CD4-positive, alpha-beta T cell treated with Interleukin-21 for 1 hour (primary cell): ENCODE data around the gene PIK3R2.

Experiments
- DNase-seq: peaks from one replicate; pipeline ENCODE4 v3.0.0-alpha.2; 2020

Gene PIK3R2

DNA sequence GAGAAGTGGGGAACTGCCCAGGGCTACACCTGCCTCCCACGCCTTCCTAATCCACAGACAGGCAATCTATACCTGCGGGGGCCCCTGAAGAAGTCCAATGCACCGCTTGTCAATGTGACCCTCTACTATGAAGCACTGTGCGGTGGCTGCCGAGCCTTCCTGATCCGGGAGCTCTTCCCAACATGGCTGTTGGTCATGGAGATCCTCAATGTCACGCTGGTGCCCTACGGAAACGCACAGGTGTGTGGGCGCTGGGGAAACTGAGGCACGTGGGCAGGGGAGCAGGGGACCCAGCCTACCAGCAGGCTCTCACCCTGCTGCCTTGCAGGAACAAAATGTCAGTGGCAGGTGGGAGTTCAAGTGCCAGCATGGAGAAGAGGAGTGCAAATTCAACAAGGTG, 22.0 kb downstream of the PIK3R2 start:
- no peak for DNase-seq

DNA sequence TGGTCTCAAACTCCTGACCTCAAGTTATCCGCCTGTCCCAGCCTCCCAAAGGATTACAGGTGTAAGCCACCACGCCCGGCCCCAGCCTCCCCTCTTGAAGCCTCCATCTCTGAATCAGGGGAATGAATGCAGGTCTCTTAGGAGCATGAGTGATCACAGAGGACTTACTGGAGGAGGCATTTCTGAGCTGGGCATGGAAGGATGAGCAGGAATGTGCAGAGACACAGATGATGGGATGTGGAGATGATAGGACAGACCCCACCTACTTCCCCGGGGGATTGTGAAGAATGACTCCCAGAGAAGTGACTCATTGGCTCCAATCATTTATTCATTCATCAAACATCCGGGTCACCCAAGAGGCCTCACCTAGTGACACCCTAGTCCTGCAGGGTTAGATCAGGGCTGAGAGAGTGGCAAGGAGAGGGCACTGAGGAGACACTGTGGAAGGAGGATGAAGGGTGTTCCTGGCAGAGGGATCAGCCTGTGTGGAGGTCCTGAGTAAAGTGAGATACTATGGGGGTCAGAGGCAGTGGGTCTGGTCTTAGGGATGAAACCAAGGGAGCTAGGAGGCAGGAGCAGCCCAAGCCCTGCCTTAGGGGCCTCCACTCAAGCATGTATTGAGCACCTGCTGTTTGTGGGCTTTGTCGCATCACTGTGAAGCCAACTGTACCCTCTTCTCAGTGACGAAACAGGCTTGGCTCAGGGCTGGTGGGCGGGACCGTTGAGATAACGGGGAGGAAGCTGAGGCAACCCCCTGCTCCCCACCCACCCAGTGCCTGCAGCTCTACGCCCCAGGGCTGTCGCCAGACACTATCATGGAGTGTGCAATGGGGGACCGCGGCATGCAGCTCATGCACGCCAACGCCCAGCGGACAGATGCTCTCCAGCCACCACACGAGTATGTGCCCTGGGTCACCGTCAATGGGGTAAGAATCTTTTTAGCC, 23.7 kb downstream of the PIK3R2 start:
- no peak for DNase-seq

DNA sequence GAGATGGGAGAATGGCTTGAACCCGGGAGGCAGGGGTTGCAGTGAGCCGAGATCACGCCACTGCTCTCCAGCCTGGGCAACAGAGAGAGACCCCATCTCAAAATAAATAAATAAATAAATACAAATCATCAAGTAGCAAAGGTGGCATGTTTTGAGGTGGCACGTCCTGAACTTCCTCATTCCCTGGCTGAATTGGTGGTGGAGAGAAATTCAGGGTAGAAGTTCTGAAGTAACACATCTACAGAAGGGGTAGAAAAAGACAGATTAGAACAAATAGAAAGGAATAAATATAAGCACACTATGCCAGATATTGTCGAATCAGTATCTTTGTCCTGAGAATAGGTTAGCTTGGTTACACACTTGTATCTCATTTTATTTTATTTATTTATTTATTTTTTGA, 27.0 kb downstream of the PIK3R2 start:
- no peak for DNase-seq

DNA sequence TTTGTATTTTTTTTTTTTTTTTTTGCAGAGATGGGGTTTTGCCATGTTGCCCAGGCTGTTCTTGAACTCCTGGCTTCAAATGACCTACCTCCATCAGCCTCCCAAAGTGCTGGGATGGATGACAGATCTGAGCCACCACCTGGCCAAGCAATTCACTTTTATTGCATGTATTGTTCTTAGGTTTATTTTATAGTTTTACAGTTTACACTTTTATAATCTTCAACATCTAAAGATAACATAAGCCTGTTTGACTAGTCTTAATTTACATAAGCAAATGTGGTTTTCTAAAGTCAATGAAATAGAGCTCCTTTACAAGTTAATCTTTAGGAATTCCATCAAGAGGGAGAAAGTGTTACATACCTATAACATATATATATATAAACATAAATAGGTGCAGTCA, 30.6 kb downstream of the PIK3R2 start:
- DNase-seq: no peak

DNA sequence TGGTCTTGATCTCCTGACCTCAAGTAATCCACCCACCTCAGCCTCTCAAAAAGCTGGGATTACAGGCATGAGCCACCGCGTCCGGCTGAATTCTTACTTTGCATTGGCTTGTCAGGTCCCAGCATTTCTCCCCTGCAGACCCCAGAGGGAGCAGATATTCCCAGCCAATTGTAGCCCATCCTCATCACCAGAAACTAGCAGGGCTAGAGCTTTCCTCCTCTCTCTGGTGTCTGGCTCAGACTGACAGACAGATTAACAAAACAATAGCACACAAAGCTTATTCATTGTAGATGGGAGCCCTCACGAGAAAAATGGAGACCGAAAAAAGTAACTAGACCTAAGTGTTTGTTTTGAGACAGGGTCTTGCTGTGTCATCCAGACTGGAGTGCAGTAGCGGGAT, 32.6 kb downstream of the PIK3R2 start:
- DNase-seq: no peak

DNA sequence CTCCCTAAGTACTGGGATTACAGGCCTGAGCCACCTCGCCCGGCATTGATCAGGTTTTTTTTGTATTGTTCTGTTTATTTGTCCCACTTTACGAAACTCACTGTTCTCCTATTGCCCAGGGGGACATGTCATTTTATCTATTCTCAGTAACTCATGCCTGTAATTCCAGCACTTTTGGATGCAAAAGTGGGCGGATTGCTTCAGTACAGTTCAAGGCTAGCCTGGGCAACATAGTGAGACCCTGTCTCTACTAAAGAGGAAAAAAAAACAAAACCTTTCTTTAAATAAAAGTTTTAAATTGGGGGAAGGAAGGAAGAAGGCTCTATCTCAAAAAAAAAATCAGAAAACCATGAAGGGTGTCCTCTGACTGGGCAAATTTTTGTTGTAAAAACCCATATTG, 37.3 kb downstream of the PIK3R2 start:
- no peak for DNase-seq

DNA sequence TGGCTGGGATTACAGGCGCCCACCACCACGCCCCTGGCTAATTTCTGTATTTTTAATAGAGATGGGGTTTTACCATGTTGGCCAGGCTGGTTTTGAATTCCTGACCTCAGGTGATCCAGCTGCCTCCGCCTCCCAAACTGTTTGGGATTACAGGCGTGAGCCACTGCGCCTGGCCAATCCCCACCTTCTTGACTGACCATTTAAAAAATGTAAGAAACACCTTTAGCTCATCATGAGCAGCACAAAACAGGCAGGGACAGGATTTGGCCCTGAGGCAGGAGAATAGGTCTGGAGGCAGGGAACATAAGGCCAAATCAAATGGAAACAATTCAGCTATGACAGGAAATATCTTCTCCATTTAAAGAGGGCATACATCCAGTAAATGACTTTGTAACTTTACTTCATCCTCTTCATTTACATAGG, 38.7 kb downstream of the PIK3R2 start:
- DNase-seq: no peak

DNA sequence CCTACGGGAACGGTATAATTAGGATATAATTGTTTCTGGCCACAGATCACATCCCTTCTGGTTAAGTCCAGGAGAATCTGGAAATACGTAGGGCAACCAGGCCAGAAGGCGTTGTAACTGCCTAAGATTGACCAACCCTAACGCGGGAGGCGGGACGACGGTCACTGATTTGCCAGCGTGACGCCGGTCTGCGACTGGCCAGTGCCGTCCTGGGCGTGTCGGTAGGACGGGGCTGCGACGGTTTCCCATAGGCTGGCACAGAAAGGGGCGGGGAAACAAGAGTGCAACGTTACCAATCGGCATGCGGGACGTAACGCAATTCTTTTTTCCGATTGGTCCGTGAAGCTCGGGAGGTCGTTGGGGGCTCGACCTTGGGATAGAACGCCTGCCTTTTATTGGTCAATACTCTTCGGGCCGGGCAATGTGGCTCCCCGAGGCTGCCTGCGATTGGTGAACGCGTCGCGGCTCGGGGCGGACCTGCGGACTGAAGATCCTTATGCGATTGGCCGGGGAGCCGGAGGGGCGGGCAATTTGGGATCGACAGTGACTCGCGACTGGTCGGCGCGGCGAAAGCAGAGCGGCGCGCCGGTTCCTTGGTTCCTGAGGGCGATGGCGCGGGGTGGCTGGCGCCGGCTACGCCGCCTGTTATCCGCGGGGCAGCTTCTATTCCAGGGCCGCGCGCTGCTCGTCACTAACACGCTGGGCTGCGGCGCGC, 39.9 kb downstream of the PIK3R2 start, which contains the start of gene MPV17L2:
MPV17L2 (plus strand) TSS at position 546 of the 715 bp plus-strand sequence; CDS start at position 610, 64 bp downstream.
- peak; percentile 100 for DNase-seq

DNA sequence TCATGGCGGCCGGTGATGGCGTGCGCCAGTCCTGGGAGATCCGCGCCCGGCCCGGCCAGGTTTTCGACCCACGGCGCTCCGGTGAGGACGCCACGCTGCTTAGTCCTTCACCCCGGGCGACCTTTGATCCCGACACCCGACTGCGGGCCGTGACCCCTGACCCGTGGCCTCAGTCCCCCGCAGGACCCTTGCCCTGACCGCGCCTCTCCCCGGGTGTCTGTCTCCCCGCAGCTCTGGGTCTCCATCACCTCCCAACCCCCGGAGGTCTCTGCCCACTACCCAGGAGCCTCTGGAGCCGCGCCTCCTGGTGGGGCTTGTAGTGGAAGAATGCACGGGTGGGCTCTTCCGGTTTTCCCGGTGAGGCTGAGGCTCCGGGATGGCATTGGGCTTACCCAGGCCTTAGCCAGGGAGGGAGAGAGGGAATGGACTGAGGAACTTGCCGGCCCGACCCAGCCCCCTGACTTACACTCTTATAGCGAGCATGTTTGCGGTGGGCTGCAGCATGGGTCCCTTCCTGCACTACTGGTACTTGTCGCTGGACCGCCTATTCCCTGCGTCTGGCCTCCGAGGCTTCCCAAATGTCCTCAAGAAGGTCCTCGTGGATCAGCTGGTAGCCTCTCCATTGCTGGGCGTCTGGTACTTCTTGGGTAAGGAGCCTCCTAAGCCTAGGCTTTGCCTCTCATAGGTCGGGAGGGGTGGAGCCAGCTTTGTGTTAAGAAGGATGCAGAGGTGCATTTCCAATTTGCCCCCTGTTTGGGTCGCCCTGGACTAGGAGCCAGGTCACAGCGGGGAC, 40.6 kb downstream of the PIK3R2 start:
- DNase-seq: no peak

DNA sequence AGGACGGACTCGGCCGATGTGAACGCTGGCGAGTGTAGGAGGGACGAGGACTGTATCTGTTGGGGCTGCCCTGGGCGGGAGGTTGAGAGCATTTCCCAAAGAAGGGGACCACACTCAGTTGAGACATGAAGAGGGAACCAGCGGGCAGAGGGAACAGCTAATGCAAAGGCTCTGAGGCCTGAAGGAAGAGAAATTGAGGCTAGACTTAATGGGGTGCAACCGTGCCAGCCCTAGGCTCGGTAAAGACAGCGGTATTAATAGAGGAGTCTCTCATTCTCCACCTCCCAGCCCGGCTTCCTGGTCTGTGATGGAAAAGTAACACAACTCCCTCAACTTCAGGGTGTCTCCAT, 41.2 kb downstream of the PIK3R2 start:
- DNase-seq: no peak

DNA sequence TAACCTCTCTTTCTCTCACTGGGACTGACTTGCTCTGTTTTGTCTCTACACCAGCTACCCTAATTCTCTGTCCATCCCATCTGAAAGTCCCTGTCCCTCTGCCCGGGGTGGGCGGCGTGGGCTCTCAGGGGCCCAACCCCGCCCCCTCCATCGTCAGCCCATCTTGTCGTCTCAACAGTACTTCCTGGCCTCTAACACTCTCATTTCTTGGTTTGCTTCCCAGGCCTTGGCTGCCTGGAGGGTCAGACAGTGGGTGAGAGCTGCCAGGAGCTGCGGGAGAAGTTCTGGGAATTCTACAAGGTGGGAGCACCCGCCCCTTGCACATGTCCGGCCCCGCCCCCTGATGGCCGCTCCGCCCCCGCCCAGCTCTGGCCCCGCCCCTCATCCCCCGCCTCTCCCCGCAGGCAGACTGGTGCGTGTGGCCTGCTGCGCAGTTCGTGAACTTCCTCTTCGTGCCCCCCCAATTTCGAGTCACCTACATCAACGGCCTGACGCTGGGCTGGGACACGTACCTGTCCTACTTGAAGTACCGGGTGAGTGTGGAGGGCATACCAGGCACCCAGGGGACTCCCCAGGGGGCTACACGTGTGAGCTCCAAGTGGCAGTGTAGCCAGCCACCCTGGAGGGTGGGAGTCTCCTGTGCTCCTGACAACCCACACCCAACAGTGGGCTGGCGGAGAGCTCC, 41.7 kb downstream of the PIK3R2 start:
- DNase-seq: peak; percentile 43

DNA sequence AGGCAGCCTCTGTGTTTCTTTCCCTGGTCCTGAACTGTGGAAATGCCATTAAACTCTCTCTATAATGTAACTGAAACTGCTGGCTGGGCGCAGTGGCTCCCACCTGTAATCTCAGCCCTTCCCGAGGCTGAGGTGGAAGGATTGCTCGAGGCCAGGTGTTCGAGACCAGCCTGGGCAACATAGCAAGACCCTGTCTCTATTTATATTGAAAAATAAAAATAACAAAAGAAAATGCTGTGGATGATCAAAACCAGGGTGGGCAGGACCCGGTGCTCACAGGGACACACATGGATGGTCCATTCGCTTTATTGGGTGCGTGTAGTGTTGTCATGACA, 43.5 kb downstream of the PIK3R2 start:
- DNase-seq: no peak

DNA sequence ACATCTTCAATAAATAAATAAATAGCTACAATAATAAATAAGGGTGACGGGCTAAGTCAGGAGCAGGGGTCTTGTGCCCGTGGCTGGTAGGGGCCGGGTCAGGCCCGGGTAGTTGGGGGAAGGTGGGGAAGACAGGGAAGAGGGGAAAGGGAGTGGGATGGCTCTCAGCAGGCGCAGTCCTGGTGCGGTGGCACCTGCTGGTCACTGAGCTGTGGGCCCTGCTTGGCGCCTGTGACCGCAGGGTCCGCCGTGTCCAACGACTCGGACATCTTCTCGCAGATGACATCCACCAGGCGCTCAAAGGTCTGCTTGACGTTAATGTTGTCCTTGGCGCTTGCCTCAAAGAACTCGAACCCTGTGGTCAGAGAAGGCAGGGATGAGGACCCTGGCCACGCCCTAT, 44.3 kb downstream of the PIK3R2 start:
- no peak for DNase-seq

DNA sequence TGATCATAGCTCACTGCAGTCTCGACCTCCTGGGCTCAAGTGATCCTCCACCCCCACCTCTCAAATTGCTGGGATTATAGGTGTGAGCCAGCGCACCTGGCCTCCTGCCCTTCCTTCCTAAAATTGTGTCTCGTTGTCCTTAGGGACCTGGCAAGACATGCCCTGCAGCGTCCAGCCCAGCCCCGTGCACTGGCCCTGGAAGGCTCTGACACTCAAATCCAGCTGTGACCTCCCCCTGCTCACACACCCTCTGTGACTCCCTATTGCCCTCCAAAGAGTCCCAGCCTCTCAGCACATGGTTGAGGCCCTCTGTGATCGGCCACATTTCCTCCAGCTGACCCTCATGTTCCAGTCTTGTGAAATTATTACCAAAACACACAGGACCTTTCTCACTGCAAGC, 45.0 kb downstream of the PIK3R2 start:
- DNase-seq: no peak

DNA sequence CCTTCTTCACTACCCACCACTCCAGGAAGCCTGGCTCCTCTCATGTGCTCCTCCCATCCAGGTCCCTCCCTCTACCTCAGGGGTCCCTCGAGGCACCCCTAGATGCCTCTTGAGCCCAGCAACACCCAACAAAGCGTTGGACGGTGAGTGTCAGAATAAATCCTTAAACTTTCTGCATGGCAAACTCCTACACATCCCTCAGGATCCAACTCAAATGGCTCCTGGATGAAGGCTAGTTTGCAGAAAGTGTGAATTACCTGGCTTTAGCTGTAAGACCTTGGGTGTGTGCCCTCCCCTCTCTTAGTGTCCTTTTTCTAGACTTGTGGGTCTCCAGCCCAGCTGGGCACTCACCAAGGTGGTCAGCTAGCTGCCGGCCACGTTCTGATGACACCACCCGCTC, 45.4 kb downstream of the PIK3R2 start:
- DNase-seq: no peak

DNA sequence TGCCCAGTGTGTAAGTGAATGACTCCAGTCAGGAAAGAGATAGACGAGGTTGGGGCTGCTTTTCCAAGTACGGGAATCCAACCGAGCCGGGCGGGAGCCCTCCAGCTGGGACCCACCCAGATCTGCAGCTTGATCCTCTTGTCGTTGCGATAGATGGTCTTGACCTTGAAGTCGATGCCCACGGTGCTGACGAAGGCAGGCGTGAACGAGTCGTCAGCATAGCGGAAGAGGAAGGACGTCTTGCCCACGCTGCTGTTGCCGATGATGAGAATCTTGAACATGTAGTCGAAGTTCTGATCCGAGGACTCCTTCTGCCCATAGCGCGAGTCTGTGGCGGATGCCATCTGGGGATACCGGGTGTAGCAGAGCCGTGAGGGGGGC, 49.4 kb downstream of the PIK3R2 start:
- DNase-seq: no peak

DNA sequence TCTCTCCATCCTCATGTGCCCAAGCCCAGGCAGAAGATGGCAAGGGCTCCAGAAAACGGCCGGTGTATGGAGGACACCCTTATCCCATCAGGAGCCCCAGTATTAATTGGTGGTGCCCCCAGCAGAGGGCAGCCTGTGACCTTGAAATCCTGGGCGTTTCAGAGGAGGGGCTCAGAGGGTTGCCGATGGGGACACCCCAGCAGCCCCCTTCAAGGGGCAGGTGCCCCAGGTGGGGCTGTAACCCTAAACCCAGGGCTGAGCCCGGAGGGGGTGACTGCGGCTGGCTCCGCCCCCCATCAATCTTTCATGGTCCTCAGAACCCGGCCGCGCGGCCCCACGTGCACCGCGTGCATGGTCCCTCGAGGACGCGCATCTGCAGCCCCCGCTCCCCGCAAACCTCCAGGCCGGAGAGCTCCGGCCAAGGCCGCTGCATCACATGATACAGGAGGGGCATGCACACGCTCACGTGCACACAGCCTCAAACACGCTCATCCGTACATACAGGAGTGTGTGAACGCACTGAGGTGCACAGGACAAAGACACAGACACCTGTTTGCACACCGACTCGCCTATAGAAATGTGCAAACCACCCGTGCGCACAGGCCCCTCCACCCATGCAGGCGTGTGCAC, 49.9 kb downstream of the PIK3R2 start:
- peak; percentile 36 for DNase-seq

DNA sequence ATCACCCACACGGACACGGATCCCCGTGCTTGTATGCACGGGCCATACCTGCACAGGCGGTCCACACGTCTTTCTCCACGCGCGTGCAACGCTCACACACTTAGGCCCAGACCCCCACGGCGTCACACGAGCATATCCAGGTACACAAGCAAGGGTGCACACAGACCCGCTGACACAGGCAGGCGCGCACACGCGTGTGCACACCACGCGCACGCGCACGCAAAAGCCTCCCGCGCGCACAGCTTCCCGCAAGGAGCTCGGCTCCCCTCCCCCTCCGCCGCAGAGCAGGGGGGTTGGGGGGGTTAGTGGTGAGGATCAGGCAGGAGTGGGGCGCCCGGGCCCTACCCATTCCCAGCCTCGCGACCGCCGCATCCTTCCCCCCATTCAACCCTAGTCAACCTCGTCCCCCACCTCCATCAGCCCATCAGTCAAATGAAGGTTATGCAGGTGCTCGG, 50.5 kb downstream of the PIK3R2 start:
- peak; percentile 63 for DNase-seq

DNA sequence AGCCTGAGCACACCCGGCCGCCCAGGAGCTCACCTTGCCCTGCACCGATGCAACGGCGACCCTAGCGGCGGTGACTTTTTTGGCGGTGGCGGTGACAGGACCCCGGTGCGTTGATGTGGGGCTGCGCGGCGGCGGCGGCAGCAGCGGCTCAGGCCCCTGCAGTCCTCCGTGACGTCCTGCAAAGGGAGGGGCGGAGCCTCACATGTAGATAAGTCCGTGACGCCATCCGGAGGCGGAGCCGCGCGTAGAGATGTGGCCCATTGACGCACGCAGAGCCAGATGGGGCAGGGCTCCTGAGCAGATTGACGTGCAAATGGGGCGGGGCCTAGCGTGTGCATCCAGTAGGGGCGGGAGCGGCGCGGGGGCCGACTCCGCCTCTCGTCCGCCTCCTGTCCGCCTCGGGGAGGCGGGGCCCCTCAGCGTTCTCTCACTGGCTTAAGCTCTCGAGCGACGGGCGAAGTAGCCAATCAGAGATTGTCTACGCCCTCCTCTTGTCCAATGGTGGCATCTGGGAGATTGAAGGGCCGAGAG, 51.0 kb downstream of the PIK3R2 start, which contains the start of gene RAB3A:
RAB3A (minus strand) TSS at position 180 of the 531 bp plus-strand sequence. CDS start 1,302 bp downstream, outside the sequence.
- peak; percentile 99 for DNase-seq

DNA sequence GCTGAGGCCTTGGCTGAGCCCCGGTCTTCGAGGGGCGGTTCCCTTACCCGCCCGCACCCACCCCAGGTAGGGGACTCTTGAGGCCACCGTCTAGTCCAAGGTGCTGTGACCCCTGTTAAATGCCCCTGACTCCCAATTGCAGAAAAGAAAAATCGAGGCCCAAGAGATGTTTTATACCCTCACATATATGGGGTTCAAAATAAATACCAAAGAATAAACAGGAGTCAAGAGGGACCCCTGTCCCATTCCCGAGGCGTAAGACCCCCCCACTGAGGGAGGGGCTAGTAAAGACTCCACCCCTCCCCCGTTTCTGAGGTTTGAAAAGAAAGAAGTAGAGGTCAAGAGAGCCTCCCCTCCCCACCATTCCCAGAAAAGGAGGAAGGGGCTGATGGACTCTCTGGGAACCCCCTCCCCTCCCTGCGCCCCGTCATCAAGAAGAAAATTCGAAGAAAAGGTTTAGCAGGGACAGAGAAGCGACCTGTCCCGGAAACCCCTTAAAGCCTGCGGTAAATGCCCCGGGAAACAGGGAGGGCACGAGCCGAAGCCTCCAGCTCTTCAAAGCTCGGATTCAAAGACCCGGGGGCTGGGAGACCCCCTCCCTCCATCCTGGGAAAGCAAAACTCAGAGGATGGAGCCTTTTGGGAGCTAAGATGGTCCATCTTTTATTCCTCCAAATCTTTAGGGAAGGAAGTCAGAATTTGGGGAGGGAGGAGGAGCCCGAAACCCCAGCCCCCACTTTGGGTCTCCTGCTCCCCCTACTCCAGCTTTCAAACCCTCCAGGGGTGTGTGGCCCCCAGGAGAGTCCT, 51.6 kb downstream of the PIK3R2 start:
- DNase-seq: no peak
